HEK293 (cell line): ENCODE data around the gene IL22RA1.

Experiments
- CTCF ChIA-PET: fragments of 350-600 bp; formaldehyde crosslinking; extraction: SDS; loops from one replicate; lab custom pipeline; 2021; ENCODE audit warnings: antibody characterized with exemption; lab: Yijun Ruan, JAX
- POLR2A ChIA-PET: fragments of 300-600 bp; formaldehyde crosslinking; extraction: SDS; loops from one replicate; lab custom pipeline; 2020; ENCODE audit warnings: antibody characterized with exemption, inconsistent platforms; lab: Yijun Ruan, JAX
- H3K27ac ChIP-seq: fragments of 200-500 bp; sonication (Bioruptor generic); 2 replicates; pipeline ENCODE4 v1.5.1; 2014; ENCODE audit warnings: low read depth, low read length, control low read depth, inconsistent platforms; ENCODE audit errors: extremely low read depth
- H3K36me3 ChIP-seq, 2 experiments: fragments of 200-500 bp in 1 of 2; sonication (Bioruptor generic) in 1 of 2; 1 replicate in 1 of 2; 2 replicates in 1 of 2; pipeline ENCODE4 v1.5.1; 2014 to 2017; ENCODE audit warnings: inconsistent platforms in 2 of 2, low read length in 2 of 2; ENCODE audit not compliant: control insufficient read depth in 2 of 2, insufficient read depth in 1 of 2
- H3K4me1 ChIP-seq: fragments of 200-500 bp; sonication (Bioruptor generic); 2 replicates; pipeline ENCODE4 v1.5.1; 2014; ENCODE audit warnings: mild to moderate bottlenecking, low read length, inconsistent platforms; ENCODE audit not compliant: control insufficient read depth, insufficient read depth
- H3K4me3 ChIP-seq: 2 replicates; pipeline ENCODE4 v1.5.1; 2011; ENCODE audit warnings: low read depth, mild to moderate bottlenecking, control low read depth, low read length, moderate library complexity
- H3K9me3 ChIP-seq: fragments of 200-500 bp; sonication (Bioruptor generic); 2 replicates; pipeline ENCODE4 v1.5.1; 2014; ENCODE audit warnings: low read depth, low read length, inconsistent platforms; ENCODE audit not compliant: control insufficient read depth, insufficient read depth
- EGR2 ChIP-seq: fragments of 450-650 bp; formaldehyde crosslinking; IDR thresholded peaks from 2 replicates; pipeline ENCODE4 v1.5.1; 2016; ENCODE audit warnings: low read depth, missing biosample characterization, missing genetic modification characterization
- ELK4 ChIP-seq: IDR thresholded peaks from 2 replicates; pipeline ENCODE4 v1.6.1; 2011; ENCODE audit warnings: mild to moderate bottlenecking, low read depth, low read length, borderline replicate concordance
- KLF1 ChIP-seq: fragments of 450-650 bp; formaldehyde crosslinking; IDR thresholded peaks from 2 replicates; pipeline ENCODE4 v1.5.1; 2016; ENCODE audit warnings: missing biosample characterization, missing genetic modification characterization
- REST ChIP-seq: fragments of 450-650 bp; formaldehyde crosslinking; IDR thresholded peaks from 2 replicates; pipeline ENCODE4 v1.5.1; 2016; ENCODE audit warnings: missing biosample characterization, missing genetic modification characterization
- ZFHX2 ChIP-seq: fragments of 450-650 bp; formaldehyde crosslinking; conservative IDR thresholded peaks from 2 replicates; pipeline ENCODE4 v1.5.1; 2016; ENCODE audit warnings: missing biosample characterization, missing genetic modification characterization
- ZIC2 ChIP-seq: fragments of 450-650 bp; formaldehyde crosslinking; IDR thresholded peaks from 2 replicates; pipeline ENCODE4 v1.5.1; 2016; ENCODE audit warnings: missing biosample characterization, missing genetic modification characterization
- ZNF121 ChIP-seq: fragments of 450-650 bp; formaldehyde crosslinking; IDR thresholded peaks from 2 replicates; pipeline ENCODE4 v1.5.1; 2016; ENCODE audit warnings: missing biosample characterization, missing genetic modification characterization
- ZNF416 ChIP-seq: fragments of 450-650 bp; formaldehyde crosslinking; IDR thresholded peaks from 2 replicates; pipeline ENCODE4 v1.5.1; 2016; ENCODE audit warnings: missing biosample characterization, missing genetic modification characterization
- ZNF701 ChIP-seq: fragments of 450-650 bp; formaldehyde crosslinking; IDR thresholded peaks from 2 replicates; pipeline ENCODE4 v1.5.1; 2016; ENCODE audit warnings: missing biosample characterization, missing genetic modification characterization
- ZNF768 ChIP-seq: fragments of 450-650 bp; formaldehyde crosslinking; IDR thresholded peaks from 2 replicates; pipeline ENCODE4 v1.5.1; 2018; ENCODE audit warnings: missing biosample characterization, mild to moderate bottlenecking, missing genetic modification characterization

The IL22RA1 gene

DNA sequence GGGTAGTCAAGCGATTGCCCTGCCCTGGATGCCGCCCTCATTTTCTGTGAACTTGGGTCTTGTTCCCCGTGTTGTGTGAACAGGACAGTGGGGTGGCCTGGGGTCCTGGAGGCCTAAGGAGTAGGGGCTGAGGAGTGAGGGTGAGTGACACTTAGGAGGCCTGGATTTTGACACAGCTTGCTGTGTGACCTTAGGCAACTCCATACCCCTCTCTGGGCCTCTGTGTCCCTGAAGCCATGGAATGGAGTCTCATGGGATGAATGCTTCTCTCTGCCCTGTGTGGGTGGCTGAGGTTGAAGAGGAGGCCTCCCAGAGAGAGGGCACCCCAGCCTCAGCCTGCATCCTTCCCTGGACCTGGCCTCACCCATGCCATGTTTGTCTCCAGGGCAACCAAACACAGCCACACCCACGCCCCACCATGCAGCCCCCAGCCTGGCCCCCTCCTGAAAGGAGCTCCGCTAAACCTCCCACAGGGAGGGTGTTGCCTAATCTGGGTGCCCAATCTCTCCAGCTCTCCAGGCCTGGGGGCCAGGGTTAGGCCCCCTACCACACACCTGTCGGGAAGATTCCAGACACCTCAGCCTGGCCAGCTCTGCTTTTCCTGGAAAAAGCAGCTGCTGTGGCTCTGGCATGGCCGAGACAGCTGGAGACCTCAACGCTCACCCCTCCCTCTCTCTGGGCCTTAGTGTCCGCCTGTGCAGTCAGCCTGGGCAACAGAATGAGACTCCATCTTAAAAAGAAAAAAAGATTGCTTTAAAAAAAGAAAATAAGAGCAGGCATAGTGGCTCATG is 40.9 kb downstream of the IL22RA1 start:
- TF ChIP-seq REST (tag by site-specific recombination) (no peak), ZFHX2 (peak; percentile 62), ZNF768 (tag by site-specific recombination) (peak; percentile 63; the same call in 1 of the 2 replicates), KLF1 (tag by site-specific recombination) (peak; percentile 36; the same call in 1 of the 2 replicates), EGR2 (tag by site-specific recombination) (peak; percentile 55), ELK4 (no peak)
- CTCF ChIA-PET, result interaction anchor here (0.7 to 1.5 kb wide), 2 partner anchors 10 to 76 kb away, joined by 3 to 4 read pairs; partner anchors contain the start of gene MYOM3
- H3K4me1 ChIP-seq, result 0 out of 2 replicates have a peak, but pooled peaks cover 2% of the 10 kb centered on the region

GRCh38 chr1:24100945-24101737 is 41.8 kb downstream of the IL22RA1 start:
- H3K36me3 ChIP-seq, result no peaks in the 10 kb centered on the region
- 0 out of 2 replicates have a peak, but pooled peaks cover 2% of the 10 kb centered on the region for H3K4me1 ChIP-seq
- TF ChIP-seq ZNF416 (tag by site-specific recombination), result no peak
- TF ChIP-seq ZNF121 (tag by site-specific recombination), result peak; percentile 93
- no peak overlapping the region for H3K27ac ChIP-seq
- ChIA-PET POLR2A (no interaction called here), CTCF (interaction anchor here (0.7 to 1.5 kb wide), 2 partner anchors 11 to 372 kb away, joined by 3 to 4 read pairs; partner anchors contain the start of gene MYOM3)
- no peak overlapping the region for H3K4me3 ChIP-seq
- no peaks in the 10 kb centered on the region for H3K9me3 ChIP-seq

More for the DNA sequence above, 40.9 kb downstream of the IL22RA1 start:
- Histone ChIP-seq H3K4me3 (no peak overlapping the region), H3K9me3 (no peaks in the 10 kb centered on the region), H3K27ac (no peak overlapping the region), H3K36me3 (no peaks in the 10 kb centered on the region)
- POLR2A ChIA-PET, result interaction anchor here (0.5 kb wide), 1 partner anchor 533 kb away, joined by 4 read pairs; no protein-coding TSS in a partner anchor

DNA sequence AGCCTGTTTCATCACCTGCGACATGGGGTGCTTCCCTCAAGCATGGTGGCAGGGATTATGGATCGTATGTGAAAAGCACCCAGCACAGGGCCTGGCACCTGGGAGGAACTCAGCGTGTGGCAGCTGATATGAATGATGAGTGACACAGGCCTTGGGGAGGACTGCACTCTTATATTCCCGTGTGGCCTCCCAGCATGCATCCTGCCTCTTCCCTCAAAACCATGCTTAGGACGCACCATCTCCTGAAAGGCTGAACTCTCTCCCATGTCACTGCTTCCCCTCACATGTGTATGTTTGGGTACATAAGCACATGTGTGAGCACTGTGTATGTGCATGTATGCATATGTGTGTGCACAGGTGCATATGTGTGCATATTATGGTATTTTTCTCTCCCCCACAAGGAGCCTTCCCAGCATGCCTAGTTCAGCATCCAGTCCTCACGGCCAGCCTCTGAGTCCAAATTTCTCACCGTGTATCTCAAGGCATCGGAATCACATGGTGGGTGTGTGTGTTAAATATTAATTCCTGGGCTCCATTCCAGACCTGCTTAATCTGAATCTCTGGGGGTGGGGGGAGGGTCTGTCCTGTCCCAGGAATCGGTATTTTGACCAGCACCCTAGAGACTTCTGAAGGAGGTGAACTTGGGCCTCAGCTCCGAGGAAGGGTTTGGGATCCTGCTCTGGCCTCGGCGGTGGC is 43.8 kb downstream of the IL22RA1 start:
- no peak overlapping the region for H3K4me3 ChIP-seq
- TF ChIP-seq ZIC2 (peak; percentile 72; the same call in 1 of the 2 replicates), ZNF701 (tag by site-specific recombination) (no peak)
- H3K36me3 ChIP-seq, result no peaks in the 10 kb centered on the region
- H3K27ac ChIP-seq, result no peak overlapping the region
- ChIA-PET CTCF (no interaction called here), POLR2A (interaction anchor here (0.5 kb wide), 1 partner anchor 321 kb away, joined by 3 read pairs; the partner anchor contains the start of gene PITHD1)
- no peaks in the 10 kb centered on the region for H3K4me1 ChIP-seq
- no peaks in the 10 kb centered on the region for H3K9me3 ChIP-seq
